GM12878 (cell line): Measurements from ENCODE around the gene F12. TPM values are rescaled to one million over a fixed set of nuclear protein-coding genes. Genes with fewer than 3 reads are reported as not detected.

Experiments used
- CUX1 ChIP-seq: IDR thresholded peaks from 2 replicates; pipeline ENCODE4 v1.6.1; 2012; ENCODE audit warnings: improper control_type of control experiment, low read depth, low read length; ENCODE audit not compliant: insufficient replicate concordance
- KDM1A ChIP-seq: fragments of 200-600 bp; sonication (generic); IDR thresholded peaks from 2 replicates; pipeline ENCODE4 v1.6.1; 2016; ENCODE audit warnings: borderline replicate concordance
- LARP7 ChIP-seq: fragments of 450-650 bp; IDR thresholded peaks from 2 replicates; pipeline ENCODE4 v1.6.1; 2017; ENCODE audit warnings: mild to moderate bottlenecking
- MTA2 ChIP-seq: fragments of 450-650 bp; IDR thresholded peaks from 2 replicates; pipeline ENCODE4 v1.6.1; 2016; ENCODE audit warnings: low read depth, mild to moderate bottlenecking, moderate library complexity
- RAD51 ChIP-seq: fragments of 450-650 bp; IDR thresholded peaks from 2 replicates; pipeline ENCODE4 v1.6.1; 2016; ENCODE audit warnings: moderate library complexity, mild to moderate bottlenecking, inconsistent platforms
- SPI1 ChIP-seq: IDR thresholded peaks from 2 replicates; pipeline ENCODE4 v1.6.1; 2011; ENCODE audit warnings: low read depth, mild to moderate bottlenecking, low read length, moderate library complexity, borderline replicate concordance; ENCODE audit not compliant: insufficient read depth
- SREBF2 ChIP-seq: IDR thresholded peaks from 2 replicates; pipeline ENCODE4 v1.6.1; 2012; ENCODE audit warnings: mild to moderate bottlenecking, low read length
- polyA plus RNA-seq, 11 experiments: library from polyadenylated mRNA; depleted of rRNA in 4 of 11; unstranded in 6 of 11; stranded (reverse) in 5 of 11; fragments of >200 nt; fragmentation: Nextera tagmentation in 4 of 11; fragmentation: Illumina TruSeq in 1 of 11; extraction: Ambion mirVana in 4 of 11; extraction: Trizol in 1 of 11; gene quantifications; 1 replicate in 1 of 11; 2 replicates in 10 of 11; pipeline versions ENCODE4 v1.2.1 to v1.2.3, GENCODE V29; 2011 to 2016; ENCODE audit warnings: inconsistent platforms in 2 of 11, missing spikeins in 2 of 11, low read depth in 1 of 11
- total RNA-seq, 4 experiments: library from RNA; depleted of rRNA in 3 of 4; stranded (reverse); fragments of >200 nt in 3 of 4; fragmentation: Illumina TruSeq in 1 of 4; extraction: Trizol in 1 of 4; gene quantifications; 2 replicates each; pipeline versions ENCODE4 v1.2.1 to v1.2.3, GENCODE V29; 2013 to 2021
- TF ChIP-seq, protein P1 (sequence below): fragments of 450-650 bp; IDR thresholded peaks from 2 replicates; pipeline ENCODE4 v1.6.1; 2017; ENCODE audit warnings: mild to moderate bottlenecking, moderate library complexity
- TF ChIP-seq, protein P2 (sequence below): fragments of 450-650 bp; IDR thresholded peaks from 2 replicates; pipeline ENCODE4 v1.6.1; 2018; ENCODE audit warnings: mild to moderate bottlenecking, low read depth, moderate library complexity; ENCODE audit not compliant: partially characterized antibody
- TF ChIP-seq, protein P3 (sequence below): fragments of 150-350 bp; IDR thresholded peaks from 2 replicates; pipeline ENCODE4 v1.6.1; 2014; ENCODE audit warnings: mild to moderate bottlenecking, low read depth, low read length
- TF ChIP-seq, protein P4 (sequence below): fragments of 150-350 bp; IDR thresholded peaks from 2 replicates; pipeline ENCODE4 v1.6.1; 2016; ENCODE audit warnings: low read depth, low read length

Gene F12
- total and polyA plus RNA-seq, 10 of the 15 experiments (the other 5 are each of a cell fraction or from before 2014, with no cell fraction given) = 0.25 to 11.3 (median 5.5) TPM

GRCh38 chr5:177412603-177413233 is 3.4 kb upstream of the F12 start (continued):
- TF ChIP-seq, protein P1, sequence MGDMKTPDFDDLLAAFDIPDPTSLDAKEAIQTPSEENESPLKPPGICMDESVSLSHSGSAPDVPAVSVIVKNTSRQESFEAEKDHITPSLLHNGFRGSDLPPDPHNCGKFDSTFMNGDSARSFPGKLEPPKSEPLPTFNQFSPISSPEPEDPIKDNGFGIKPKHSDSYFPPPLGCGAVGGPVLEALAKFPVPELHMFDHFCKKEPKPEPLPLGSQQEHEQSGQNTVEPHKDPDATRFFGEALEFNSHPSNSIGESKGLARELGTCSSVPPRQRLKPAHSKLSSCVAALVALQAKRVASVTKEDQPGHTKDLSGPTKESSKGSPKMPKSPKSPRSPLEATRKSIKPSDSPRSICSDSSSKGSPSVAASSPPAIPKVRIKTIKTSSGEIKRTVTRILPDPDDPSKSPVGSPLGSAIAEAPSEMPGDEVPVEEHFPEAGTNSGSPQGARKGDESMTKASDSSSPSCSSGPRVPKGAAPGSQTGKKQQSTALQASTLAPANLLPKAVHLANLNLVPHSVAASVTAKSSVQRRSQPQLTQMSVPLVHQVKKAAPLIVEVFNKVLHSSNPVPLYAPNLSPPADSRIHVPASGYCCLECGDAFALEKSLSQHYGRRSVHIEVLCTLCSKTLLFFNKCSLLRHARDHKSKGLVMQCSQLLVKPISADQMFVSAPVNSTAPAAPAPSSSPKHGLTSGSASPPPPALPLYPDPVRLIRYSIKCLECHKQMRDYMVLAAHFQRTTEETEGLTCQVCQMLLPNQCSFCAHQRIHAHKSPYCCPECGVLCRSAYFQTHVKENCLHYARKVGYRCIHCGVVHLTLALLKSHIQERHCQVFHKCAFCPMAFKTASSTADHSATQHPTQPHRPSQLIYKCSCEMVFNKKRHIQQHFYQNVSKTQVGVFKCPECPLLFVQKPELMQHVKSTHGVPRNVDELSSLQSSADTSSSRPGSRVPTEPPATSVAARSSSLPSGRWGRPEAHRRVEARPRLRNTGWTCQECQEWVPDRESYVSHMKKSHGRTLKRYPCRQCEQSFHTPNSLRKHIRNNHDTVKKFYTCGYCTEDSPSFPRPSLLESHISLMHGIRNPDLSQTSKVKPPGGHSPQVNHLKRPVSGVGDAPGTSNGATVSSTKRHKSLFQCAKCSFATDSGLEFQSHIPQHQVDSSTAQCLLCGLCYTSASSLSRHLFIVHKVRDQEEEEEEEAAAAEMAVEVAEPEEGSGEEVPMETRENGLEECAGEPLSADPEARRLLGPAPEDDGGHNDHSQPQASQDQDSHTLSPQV = no peak
- TF ChIP-seq CUX1 = no peak
- TF ChIP-seq KDM1A = no peak
- no peak for TF ChIP-seq RAD51
- TF ChIP-seq SREBF2 = no peak
- TF ChIP-seq, protein P2, sequence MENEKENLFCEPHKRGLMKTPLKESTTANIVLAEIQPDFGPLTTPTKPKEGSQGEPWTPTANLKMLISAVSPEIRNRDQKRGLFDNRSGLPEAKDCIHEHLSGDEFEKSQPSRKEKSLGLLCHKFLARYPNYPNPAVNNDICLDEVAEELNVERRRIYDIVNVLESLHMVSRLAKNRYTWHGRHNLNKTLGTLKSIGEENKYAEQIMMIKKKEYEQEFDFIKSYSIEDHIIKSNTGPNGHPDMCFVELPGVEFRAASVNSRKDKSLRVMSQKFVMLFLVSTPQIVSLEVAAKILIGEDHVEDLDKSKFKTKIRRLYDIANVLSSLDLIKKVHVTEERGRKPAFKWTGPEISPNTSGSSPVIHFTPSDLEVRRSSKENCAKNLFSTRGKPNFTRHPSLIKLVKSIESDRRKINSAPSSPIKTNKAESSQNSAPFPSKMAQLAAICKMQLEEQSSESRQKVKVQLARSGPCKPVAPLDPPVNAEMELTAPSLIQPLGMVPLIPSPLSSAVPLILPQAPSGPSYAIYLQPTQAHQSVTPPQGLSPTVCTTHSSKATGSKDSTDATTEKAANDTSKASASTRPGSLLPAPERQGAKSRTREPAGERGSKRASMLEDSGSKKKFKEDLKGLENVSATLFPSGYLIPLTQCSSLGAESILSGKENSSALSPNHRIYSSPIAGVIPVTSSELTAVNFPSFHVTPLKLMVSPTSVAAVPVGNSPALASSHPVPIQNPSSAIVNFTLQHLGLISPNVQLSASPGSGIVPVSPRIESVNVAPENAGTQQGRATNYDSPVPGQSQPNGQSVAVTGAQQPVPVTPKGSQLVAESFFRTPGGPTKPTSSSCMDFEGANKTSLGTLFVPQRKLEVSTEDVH = no peak
- TF ChIP-seq, protein P3, sequence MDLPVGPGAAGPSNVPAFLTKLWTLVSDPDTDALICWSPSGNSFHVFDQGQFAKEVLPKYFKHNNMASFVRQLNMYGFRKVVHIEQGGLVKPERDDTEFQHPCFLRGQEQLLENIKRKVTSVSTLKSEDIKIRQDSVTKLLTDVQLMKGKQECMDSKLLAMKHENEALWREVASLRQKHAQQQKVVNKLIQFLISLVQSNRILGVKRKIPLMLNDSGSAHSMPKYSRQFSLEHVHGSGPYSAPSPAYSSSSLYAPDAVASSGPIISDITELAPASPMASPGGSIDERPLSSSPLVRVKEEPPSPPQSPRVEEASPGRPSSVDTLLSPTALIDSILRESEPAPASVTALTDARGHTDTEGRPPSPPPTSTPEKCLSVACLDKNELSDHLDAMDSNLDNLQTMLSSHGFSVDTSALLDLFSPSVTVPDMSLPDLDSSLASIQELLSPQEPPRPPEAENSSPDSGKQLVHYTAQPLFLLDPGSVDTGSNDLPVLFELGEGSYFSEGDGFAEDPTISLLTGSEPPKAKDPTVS = no peak
- TF ChIP-seq SPI1 = 0 out of 2 replicates have a peak, but pooled peaks have one; percentile 2
- TF ChIP-seq LARP7 = no peak
- peak; percentile 75 for TF ChIP-seq MTA2
- TF ChIP-seq, protein P4, sequence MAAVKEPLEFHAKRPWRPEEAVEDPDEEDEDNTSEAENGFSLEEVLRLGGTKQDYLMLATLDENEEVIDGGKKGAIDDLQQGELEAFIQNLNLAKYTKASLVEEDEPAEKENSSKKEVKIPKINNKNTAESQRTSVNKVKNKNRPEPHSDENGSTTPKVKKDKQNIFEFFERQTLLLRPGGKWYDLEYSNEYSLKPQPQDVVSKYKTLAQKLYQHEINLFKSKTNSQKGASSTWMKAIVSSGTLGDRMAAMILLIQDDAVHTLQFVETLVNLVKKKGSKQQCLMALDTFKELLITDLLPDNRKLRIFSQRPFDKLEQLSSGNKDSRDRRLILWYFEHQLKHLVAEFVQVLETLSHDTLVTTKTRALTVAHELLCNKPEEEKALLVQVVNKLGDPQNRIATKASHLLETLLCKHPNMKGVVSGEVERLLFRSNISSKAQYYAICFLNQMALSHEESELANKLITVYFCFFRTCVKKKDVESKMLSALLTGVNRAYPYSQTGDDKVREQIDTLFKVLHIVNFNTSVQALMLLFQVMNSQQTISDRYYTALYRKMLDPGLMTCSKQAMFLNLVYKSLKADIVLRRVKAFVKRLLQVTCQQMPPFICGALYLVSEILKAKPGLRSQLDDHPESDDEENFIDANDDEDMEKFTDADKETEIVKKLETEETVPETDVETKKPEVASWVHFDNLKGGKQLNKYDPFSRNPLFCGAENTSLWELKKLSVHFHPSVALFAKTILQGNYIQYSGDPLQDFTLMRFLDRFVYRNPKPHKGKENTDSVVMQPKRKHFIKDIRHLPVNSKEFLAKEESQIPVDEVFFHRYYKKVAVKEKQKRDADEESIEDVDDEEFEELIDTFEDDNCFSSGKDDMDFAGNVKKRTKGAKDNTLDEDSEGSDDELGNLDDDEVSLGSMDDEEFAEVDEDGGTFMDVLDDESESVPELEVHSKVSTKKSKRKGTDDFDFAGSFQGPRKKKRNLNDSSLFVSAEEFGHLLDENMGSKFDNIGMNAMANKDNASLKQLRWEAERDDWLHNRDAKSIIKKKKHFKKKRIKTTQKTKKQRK = no peak
